LNCAP (cell line): ENCODE measurements around the gene CBR4.
A peak's percentile ranks its signal among the peaks of the same experiment; 100 is the strongest.

Experiments
- TF ChIP-seq, protein P1 (sequence below): fragments of 450-650 bp; IDR thresholded peaks from 2 replicates; pipeline ENCODE4 v1.5.1; 2017; ENCODE audit warnings: mild to moderate bottlenecking

The CBR4 gene

GRCh38 chr4:168978001-168978700 is 31.9 kb downstream of the CBR4 start:
- TF ChIP-seq, protein P1, sequence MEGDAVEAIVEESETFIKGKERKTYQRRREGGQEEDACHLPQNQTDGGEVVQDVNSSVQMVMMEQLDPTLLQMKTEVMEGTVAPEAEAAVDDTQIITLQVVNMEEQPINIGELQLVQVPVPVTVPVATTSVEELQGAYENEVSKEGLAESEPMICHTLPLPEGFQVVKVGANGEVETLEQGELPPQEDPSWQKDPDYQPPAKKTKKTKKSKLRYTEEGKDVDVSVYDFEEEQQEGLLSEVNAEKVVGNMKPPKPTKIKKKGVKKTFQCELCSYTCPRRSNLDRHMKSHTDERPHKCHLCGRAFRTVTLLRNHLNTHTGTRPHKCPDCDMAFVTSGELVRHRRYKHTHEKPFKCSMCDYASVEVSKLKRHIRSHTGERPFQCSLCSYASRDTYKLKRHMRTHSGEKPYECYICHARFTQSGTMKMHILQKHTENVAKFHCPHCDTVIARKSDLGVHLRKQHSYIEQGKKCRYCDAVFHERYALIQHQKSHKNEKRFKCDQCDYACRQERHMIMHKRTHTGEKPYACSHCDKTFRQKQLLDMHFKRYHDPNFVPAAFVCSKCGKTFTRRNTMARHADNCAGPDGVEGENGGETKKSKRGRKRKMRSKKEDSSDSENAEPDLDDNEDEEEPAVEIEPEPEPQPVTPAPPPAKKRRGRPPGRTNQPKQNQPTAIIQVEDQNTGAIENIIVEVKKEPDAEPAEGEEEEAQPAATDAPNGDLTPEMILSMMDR: no peak

DNA sequence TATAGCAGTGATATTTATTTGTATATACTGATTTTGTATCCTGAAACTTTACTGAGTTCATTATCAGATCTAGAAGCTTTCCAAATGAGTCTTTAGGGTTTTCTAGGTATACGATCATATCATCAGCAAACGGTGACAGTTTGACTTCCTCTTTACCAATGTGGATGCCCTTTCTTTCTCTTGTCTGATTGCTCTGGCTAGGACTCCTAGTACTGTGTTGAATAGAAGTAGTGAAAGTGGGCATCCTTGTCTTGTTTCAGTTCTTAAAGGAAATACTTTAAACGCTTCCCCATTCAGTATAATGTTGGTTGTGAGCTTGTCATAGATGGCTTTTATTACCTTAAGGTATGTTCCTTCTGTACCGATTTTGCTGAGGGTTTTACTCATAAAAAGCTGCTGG is 37.5 kb downstream of the CBR4 start:
- TF ChIP-seq, protein P1: no peak

DNA sequence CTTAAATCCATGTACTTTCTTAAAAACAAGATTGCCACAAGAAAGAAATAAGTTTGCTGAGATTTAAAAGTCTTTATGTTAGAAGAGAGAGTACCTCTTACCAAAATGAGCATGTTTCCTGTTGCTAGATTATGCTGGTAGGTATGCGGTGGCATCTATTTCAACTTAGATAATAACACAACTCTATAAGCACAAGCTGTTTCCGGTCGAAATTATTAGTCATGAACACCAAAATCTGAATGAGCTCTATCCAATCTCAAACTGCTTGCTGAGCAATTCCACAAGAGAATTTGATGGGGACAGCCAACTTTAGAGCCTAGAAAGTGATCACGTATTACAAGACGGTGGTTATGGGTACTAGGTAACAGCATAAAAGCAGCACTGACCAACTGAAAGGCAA is 49.3 kb downstream of the CBR4 start:
- TF ChIP-seq, protein P1: no peak

DNA sequence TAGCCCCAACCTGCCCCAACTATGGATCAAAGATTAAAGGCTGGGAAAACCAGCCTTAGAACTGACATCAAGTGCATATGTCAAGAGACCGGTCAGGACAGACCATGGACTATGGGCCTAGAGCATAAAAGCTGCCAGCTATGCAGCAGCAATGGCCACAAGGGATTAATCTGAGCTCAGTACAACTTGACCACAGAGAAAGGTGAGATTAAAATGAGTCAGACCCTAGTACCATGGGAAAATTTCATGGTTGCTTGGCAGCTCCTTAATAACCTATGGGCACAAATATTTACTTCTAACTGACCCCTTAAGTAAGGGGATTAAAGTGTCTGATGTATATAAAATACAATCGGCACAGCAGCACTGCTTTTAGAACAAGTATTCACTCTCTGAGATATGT is 54.4 kb downstream of the CBR4 start:
- TF ChIP-seq, protein P1: no peak

GRCh38 chr4:168945291-168945690 is 64.8 kb downstream of the CBR4 start:
- TF ChIP-seq, protein P1: no peak

GRCh38 chr4:168942985-168943384 is 67.1 kb downstream of the CBR4 start:
- TF ChIP-seq, protein P1: peak; percentile 43; the same call in 1 of the 2 replicates
